ENCODE measurements around the gene PCOLCE2.

Gene PCOLCE2

GRCh38 chr3:142910280-142910679, 21.4 kb upstream of the PCOLCE2 start:
- TF ChIP-seq CREB5 (CRISPR knock-in tag; IDR thresholded peaks at IDR 0.05; ENCODE audit: low read depth): no peak
- TF ChIP-seq ESRRG (CRISPR knock-in tag; IDR thresholded peaks at IDR 0.05): no peak
- TF ChIP-seq TSHZ2 (CRISPR knock-in tag; IDR thresholded peaks at IDR 0.05): no peak
- no peak for TF ChIP-seq PATZ1 (CRISPR knock-in tag; IDR thresholded peaks at IDR 0.05; ENCODE audit: borderline replicate concordance)
- no peak for TF ChIP-seq RARB (CRISPR knock-in tag; IDR thresholded peaks at IDR 0.05)
- TF ChIP-seq ZFP3 (CRISPR knock-in tag; IDR thresholded peaks at IDR 0.05): no peak
- no peak for TF ChIP-seq ISL1 (CRISPR knock-in tag; IDR thresholded peaks at IDR 0.05)
- no peak for TF ChIP-seq TCF4 (CRISPR knock-in tag; IDR thresholded peaks at IDR 0.05; ENCODE audit: borderline replicate concordance)
- no peak for TF ChIP-seq SNAI2 (CRISPR knock-in tag; IDR thresholded peaks at IDR 0.05)
- no peak for TF ChIP-seq CSDC2 (CRISPR knock-in tag; IDR thresholded peaks at IDR 0.05)
- no peak for TF ChIP-seq POU6F1 (CRISPR knock-in tag; IDR thresholded peaks at IDR 0.05; ENCODE audit: borderline replicate concordance, low read depth)
- no peak for ATAC-seq

- TF ChIP-seq ZNF8 (CRISPR knock-in tag; IDR thresholded peaks at IDR 0.05) (no peak), ZFP3 (CRISPR knock-in tag; IDR thresholded peaks at IDR 0.05) (no peak), SNAI2 (CRISPR knock-in tag; IDR thresholded peaks at IDR 0.05) (no peak), ZC3H10 (CRISPR knock-in tag; IDR thresholded peaks at IDR 0.05) (no peak), CSRNP3 (CRISPR knock-in tag; IDR thresholded peaks at IDR 0.05) (no peak)
- no peak for ATAC-seq
Observed at GRCh38 chr3:142909282-142909681, 20.4 kb upstream of the PCOLCE2 start.

- no peak for ATAC-seq
- TF ChIP-seq TSHZ2 (CRISPR knock-in tag; IDR thresholded peaks at IDR 0.05) (no peak), CSDC2 (CRISPR knock-in tag; IDR thresholded peaks at IDR 0.05) (no peak), PATZ1 (CRISPR knock-in tag; IDR thresholded peaks at IDR 0.05; ENCODE audit: borderline replicate concordance) (no peak), TCF4 (CRISPR knock-in tag; IDR thresholded peaks at IDR 0.05; ENCODE audit: borderline replicate concordance) (no peak), BACH2 (CRISPR knock-in tag; IDR thresholded peaks at IDR 0.05; ENCODE audit: borderline replicate concordance) (no peak), ARNTL (CRISPR knock-in tag; IDR thresholded peaks at IDR 0.05; ENCODE audit: borderline replicate concordance, low read depth) (no peak), ZFP30 (CRISPR knock-in tag; IDR thresholded peaks at IDR 0.05) (no peak), ISL1 (CRISPR knock-in tag; IDR thresholded peaks at IDR 0.05) (no peak)
Observed at GRCh38 chr3:142907996-142908395, 19.1 kb upstream of the PCOLCE2 start.

Data from SK-N-SH treated with all-trans-retinoic acid at 6 μM for 48 hours (cell line).